Kidney epithelial cell (primary cell): ENCODE data around the gene TCP1. TPM values are rescaled to one million over a fixed set of nuclear protein-coding genes. Genes with fewer than 3 reads are reported as not detected.
A peak's percentile ranks its signal among the peaks of the same experiment; 100 is the strongest.

Experiments used
- DNase-seq: peaks from one replicate; pipeline ENCODE4 v3.0.0-alpha.2; 2010; ENCODE audit warnings: low read depth
- H3K27me3 ChIP-seq: 2 replicates; pipeline ENCODE4 v1.6.0; 2011; ENCODE audit warnings: low read length; ENCODE audit not compliant: control insufficient read depth, insufficient read depth
- H3K36me3 ChIP-seq: 2 replicates; pipeline ENCODE4 v1.5.1; 2011; ENCODE audit warnings: low read length; ENCODE audit not compliant: control insufficient read depth, insufficient read depth
- H3K4me3 ChIP-seq: 2 replicates; pipeline ENCODE4 v1.5.1; 2011; ENCODE audit warnings: low read depth, mild to moderate bottlenecking, control low read depth, low read length
- total RNA-seq: library from RNA; depleted of rRNA; stranded (reverse); fragments of >200 nt; gene quantifications from 2 replicates; pipeline ENCODE4 v1.2.3, GENCODE V29; 2015
- TF ChIP-seq, protein P1 (sequence below): IDR thresholded peaks from 2 replicates; pipeline ENCODE4 v1.5.1; 2011; ENCODE audit warnings: mild to moderate bottlenecking, moderate library complexity, low read length, control low read depth, inconsistent platforms; ENCODE audit not compliant: insufficient read depth, poor library complexity, severe bottlenecking

TCP1 gene
- total RNA-seq, 1 donor from 2014 or later = 209 TPM

DNA sequence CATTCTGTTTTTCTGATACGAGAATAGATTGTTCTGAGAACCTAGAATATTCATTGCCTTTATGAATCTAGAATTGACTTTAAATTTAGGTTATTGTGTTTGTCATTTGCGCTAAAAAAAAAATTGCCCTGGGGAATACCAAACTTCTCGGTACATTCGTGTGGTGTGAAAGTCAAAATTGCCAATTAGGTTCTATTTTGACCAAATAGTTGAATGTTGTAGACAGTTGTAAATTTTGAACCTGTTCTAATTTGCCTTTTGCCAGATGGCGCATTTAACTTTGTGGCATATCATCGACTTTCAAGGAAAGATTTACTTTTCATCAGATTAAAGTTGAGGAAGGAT, 59.1 kb downstream of the TCP1 start:
- Histone ChIP-seq H3K36me3 (no peaks in the 10 kb centered on the region), H3K27me3 (no peaks in the 10 kb centered on the region), H3K4me3 (no peak overlapping the region)
- TF ChIP-seq, protein P1, sequence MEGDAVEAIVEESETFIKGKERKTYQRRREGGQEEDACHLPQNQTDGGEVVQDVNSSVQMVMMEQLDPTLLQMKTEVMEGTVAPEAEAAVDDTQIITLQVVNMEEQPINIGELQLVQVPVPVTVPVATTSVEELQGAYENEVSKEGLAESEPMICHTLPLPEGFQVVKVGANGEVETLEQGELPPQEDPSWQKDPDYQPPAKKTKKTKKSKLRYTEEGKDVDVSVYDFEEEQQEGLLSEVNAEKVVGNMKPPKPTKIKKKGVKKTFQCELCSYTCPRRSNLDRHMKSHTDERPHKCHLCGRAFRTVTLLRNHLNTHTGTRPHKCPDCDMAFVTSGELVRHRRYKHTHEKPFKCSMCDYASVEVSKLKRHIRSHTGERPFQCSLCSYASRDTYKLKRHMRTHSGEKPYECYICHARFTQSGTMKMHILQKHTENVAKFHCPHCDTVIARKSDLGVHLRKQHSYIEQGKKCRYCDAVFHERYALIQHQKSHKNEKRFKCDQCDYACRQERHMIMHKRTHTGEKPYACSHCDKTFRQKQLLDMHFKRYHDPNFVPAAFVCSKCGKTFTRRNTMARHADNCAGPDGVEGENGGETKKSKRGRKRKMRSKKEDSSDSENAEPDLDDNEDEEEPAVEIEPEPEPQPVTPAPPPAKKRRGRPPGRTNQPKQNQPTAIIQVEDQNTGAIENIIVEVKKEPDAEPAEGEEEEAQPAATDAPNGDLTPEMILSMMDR = no peak
- no peak for DNase-seq

GRCh38 chr6:159729598-159730331, 59.6 kb downstream of the TCP1 start:
- H3K4me3 ChIP-seq = peak overlapping the region; percentile 28
- TF ChIP-seq, protein P1 = no peak
- DNase-seq = no peak
- no peaks in the 10 kb centered on the region for H3K36me3 ChIP-seq
- H3K27me3 ChIP-seq = no peaks in the 10 kb centered on the region

- peak overlapping the region; percentile 95 for H3K4me3 ChIP-seq
- H3K27me3 ChIP-seq = no peaks in the 10 kb centered on the region
- DNase-seq = no peak
- no peaks in the 10 kb centered on the region for H3K36me3 ChIP-seq
- TF ChIP-seq, protein P1 = no peak
Observed at GRCh38 chr6:159728531-159728964, 60.9 kb downstream of the TCP1 start.

Other genes starting within 250 kb of the TCP1 start
- gene SOD2, start 96.4 kb downstream of the TCP1 start, total RNA-seq = 482 and 495 TPM in 2 replicates
- 86.9 and 88.3 TPM in 2 replicates for gene WTAP, start 62.1 kb downstream of the TCP1 start, total RNA-seq
- gene ACAT2, start 27.6 kb downstream of the TCP1 start, total RNA-seq = 26.6 and 34.1 TPM in 2 replicates
- gene MRPL18, start 865 bp upstream of the TCP1 start, total RNA-seq = 82.7 and 98.9 TPM in 2 replicates
- not detected in 2 replicates for gene PNLDC1, start 10.7 kb upstream of the TCP1 start, total RNA-seq
- not detected in 2 replicates for gene MAS1, start 101.4 kb upstream of the TCP1 start, total RNA-seq
- 251 and 274 TPM in 2 replicates for gene IGF2R, start 179.5 kb upstream of the TCP1 start, total RNA-seq